Ovary (tissue), 10 donors: ENCODE measurements around the gene SLC9A3. TPM values are rescaled to one million over a fixed set of nuclear protein-coding genes. Genes with fewer than 3 reads are reported as not detected.

ENCODE experiments used
- DNase-seq, 5 donors: peaks; one replicate each; pipeline ENCODE4 v3.0.0-alpha.2; 2019 to 2020
- H3K27ac ChIP-seq, 2 donors: fragments of 200-600 bp; one replicate each; pipeline versions ENCODE4 v1.5.1 to v1.8.0; 2019 to 2022
- H3K27me3 ChIP-seq: fragments of 200-600 bp; one replicate; pipeline ENCODE4 v1.8.0; 2022
- H3K36me3 ChIP-seq: fragments of 200-600 bp; sonication (generic); one replicate; pipeline ENCODE4 v1.5.1; 2019
- H3K4me1 ChIP-seq: one replicate; pipeline ENCODE4 v1.8.1; 2013; ENCODE audit warnings: mild to moderate bottlenecking, moderate library complexity; ENCODE audit not compliant: insufficient read depth
- H3K4me3 ChIP-seq: fragments of 200-600 bp; sonication (generic); one replicate; pipeline ENCODE4 v1.5.1; 2017
- H3K9me3 ChIP-seq, 2 donors: fragments of 200-600 bp in 1 of 2; sonication (generic) in 1 of 2; one replicate each; pipeline versions ENCODE4 v1.5.1 to v1.8.1; 2013 to 2019; ENCODE audit warnings: mild to moderate bottlenecking in 1 of 2, moderate library complexity in 1 of 2
- CTCF ChIP-seq, 3 donors: fragments of 450-650 bp in 2 of 3; fragments of 200-600 bp in 1 of 3; IDR thresholded peaks; one replicate each; pipeline versions ENCODE4 v1.5.1 to v1.8.0; 2016 to 2022; ENCODE audit warnings: antibody characterized with exemption in 3 of 3, mild to moderate bottlenecking in 1 of 3
- EP300 ChIP-seq: sonication (generic); formaldehyde crosslinking; IDR thresholded peaks from one replicate; pipeline ENCODE4 v1.6.1; 2017; ENCODE audit warnings: antibody characterized with exemption
- POLR2A ChIP-seq: fragments of 450-650 bp; IDR thresholded peaks from one replicate; pipeline ENCODE4 v1.6.1; 2017; ENCODE audit warnings: antibody characterized with exemption, mild to moderate bottlenecking, moderate library complexity
- WGBS, 3 donors: extraction: QIAGEN DNeasy Blood & Tissue Kit in 1 of 3; methylation state at CpG; one replicate each; pipeline versions ENCODE4 v1.1.5 to v1.1.7; 2013 to 2017; 5-methylcytosine and 5-hydroxymethylcytosine counted together
- intact Hi-C, 4 donors: fragments of 100-400 bp; cut with DNase I; formaldehyde crosslinking; loops; one replicate each; pipeline versions ENCODE4 v1.11.0 to v1.15.1; 2022 to 2023
- long read RNA-seq, 3 donors: library from polyadenylated mRNA in 2 of 3; unstranded in 2 of 3; transcript quantifications; one replicate each; pipeline ENCODE4 v2.0.0 and lab custom pipeline, GENCODE V29; 2021 to 2026
- polyA plus RNA-seq, 2 donors: library from polyadenylated mRNA; stranded (reverse); fragments of 200-250 nt in 1 of 2; fragments of 350-450 nt in 1 of 2; fragmentation: Illumina TruSeq in 1 of 2; extraction: RNeasy Lipid Tissue Mini Kit (QIAGEN cat#74804) in 1 of 2; gene quantifications; one replicate each; pipeline ENCODE4 v1.2.3, GENCODE V29; 2013 to 2014
- total RNA-seq, 7 donors: library from RNA; depleted of rRNA in 2 of 7; stranded (reverse); fragments of >200 nt in 2 of 7; fragmentation: NEBNext Ultra II Directional in 3 of 7; extraction: Animal tissue kit (Norgen Biotek cat#: 25700) in 3 of 7; gene quantifications; one replicate each; pipeline versions ENCODE4 v1.1.0 to v1.2.4, GENCODE V29; 2016 to 2023
- donor health status: DM: no; HTN: no; CAD: no; lungs with moderate emphysema.
- donor health status: DM: no; HTN: no; CAD: no.
- donor health status: Bipolar disorder and iron deficiency.
- donor health status: DM: yes; HTN: yes; CAD: no.
- donor health status: DM: no; HTN: no; CAD: no.
- donor health status: DM: yes; HTN: yes; CAD: no.

The SLC9A3 gene
- total RNA-seq (1 to 10 TPM; 1.7 to 3.6 (median 2.3) TPM), polyA plus RNA-seq (1 to 10 TPM; 1.2 to 1.7 TPM)
- long read RNA-seq, donor 1: 0 reads
- long read RNA-seq, donor 2, partial matches to known transcripts: 9 of 9 reads
- long read RNA-seq, donor 2, other reads (novel, unspliced or antisense): 0 of 9 reads
- long read RNA-seq, donor 3, partial matches to known transcripts: 4 of 48 reads
- long read RNA-seq, donor 3, other reads (novel, unspliced or antisense): 42 of 48 reads

GRCh38 chr5:524234-524972 is at the start of gene SLC9A3:
SLC9A3 (minus strand) TSS chr5:524449.
- H3K4me3 ChIP-seq: no peak within 1 kb of the TSS
- H3K9me3 ChIP-seq: no peaks in the 10 kb centered on the region
- no peaks in the 10 kb centered on the region for H3K36me3 ChIP-seq
- TF ChIP-seq POLR2A (no peak), CTCF (IDR thresholded peaks at IDR 0.05) (no peak), EP300 (no peak)
- H3K4me1 ChIP-seq: peaks cover 8% of the 10 kb centered on the region
- WGBS, 3 donors: 2 to 5% (median 3%) methylated on average over 43 to 89 of the region's 89 CpGs
- H3K27ac ChIP-seq: no peak within 1 kb of the TSS
- intact Hi-C loops: no loop called here
- no peak for DNase-seq
- no peaks in the 10 kb centered on the region for H3K27me3 ChIP-seq

DNA sequence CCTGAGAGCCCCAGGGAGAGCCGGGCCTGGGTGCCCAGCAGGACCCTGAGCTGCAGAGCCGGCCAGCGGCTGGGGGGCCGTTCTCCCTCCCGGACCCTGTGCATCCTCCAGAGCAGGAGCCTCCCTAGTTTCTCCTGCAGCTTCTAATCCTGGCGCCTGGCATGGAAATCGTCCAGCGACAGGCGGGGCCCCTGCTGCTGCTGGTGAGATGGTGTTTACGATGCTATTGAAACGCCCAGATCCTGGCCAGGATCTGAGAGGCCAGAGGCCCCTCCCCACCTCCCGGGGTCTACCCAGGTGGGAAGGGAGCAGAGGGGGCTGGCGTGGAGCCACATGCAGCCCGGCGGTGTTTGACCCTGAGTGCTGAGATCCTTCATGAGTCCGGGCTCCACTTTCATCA is 49.7 kb upstream of the SLC9A3 start:
- 23 to 28% (median 26%) methylated on average over 16 of the region's 16 CpGs for WGBS, 3 donors
- Histone ChIP-seq H3K27me3 (no peaks in the 10 kb centered on the region), H3K36me3 (no peaks in the 10 kb centered on the region), H3K4me3 (no peak overlapping the region), H3K27ac (no peak overlapping the region), H3K4me1 (no peaks in the 10 kb centered on the region), H3K9me3 (peaks cover 0 to 4% of the 10 kb centered on the region in 2 donors)
- no peak for DNase-seq
- intact Hi-C loops: no loop called here
- TF ChIP-seq EP300 (no peak), POLR2A (no peak), CTCF (IDR thresholded peaks at IDR 0.05) (no peak)

- H3K4me1 ChIP-seq: no peaks in the 10 kb centered on the region
- no peak overlapping the region for H3K4me3 ChIP-seq
- no peak for DNase-seq
- intact Hi-C loops: no loop called here
- H3K9me3 ChIP-seq: peaks cover 0 to 4% of the 10 kb centered on the region in 2 donors
- H3K36me3 ChIP-seq: no peaks in the 10 kb centered on the region
- TF ChIP-seq POLR2A: no peak
- no peaks in the 10 kb centered on the region for H3K27me3 ChIP-seq
- no peak overlapping the region for H3K27ac ChIP-seq
- 90 to 93% (median 92%) methylated on average over 12 of the region's 12 CpGs for WGBS, 3 donors
Observed at GRCh38 chr5:573206-573605, 49.0 kb upstream of the SLC9A3 start.

DNA sequence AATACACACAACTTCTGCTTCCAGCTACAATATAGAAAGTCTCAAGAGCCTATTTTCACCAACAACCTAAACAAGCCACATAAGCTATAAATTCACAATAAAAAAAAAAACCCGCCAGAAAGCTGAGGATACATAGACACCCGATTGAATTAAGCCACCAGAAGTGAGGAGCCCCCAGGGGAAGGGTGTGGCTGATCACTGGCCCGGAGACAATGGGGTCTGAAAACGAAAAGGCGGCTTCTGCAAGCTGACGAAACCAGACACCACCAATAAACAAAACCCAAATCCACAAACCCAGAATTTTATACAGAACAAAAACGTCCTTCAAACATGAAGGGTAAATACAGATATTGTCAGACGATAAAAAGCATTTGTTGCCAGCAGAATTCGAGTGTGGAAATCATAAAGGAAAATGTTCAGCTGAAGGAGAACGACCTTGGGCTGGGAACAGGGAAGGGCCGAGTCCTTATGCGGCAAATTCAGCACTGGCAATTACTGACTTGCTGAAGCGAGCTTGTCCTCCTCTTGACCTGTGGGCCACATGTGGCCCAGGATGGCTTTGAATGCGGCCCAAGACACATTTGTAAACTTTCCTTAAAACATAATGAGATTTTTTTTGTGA is 48.3 kb upstream of the SLC9A3 start:
- Histone ChIP-seq H3K36me3 (no peaks in the 10 kb centered on the region), H3K27me3 (no peaks in the 10 kb centered on the region), H3K9me3 (peaks cover 0 to 4% of the 10 kb centered on the region in 2 donors), H3K4me3 (no peak overlapping the region), H3K4me1 (no peaks in the 10 kb centered on the region), H3K27ac (no peak overlapping the region)
- intact Hi-C loops: no loop called here
- TF ChIP-seq POLR2A: no peak
- no peak for DNase-seq
- WGBS, 3 donors: 40 to 45% (median 41%) methylated on average over 14 of the region's 14 CpGs

- TF ChIP-seq POLR2A (no peak), CTCF (IDR thresholded peaks at IDR 0.05) (no peak), EP300 (no peak)
- Histone ChIP-seq H3K4me1 (no peaks in the 10 kb centered on the region), H3K36me3 (no peaks in the 10 kb centered on the region), H3K27ac (no peak overlapping the region), H3K27me3 (no peaks in the 10 kb centered on the region), H3K9me3 (peaks cover 0 to 4% of the 10 kb centered on the region in 2 donors), H3K4me3 (no peak overlapping the region)
- intact Hi-C loops: no loop called here
- DNase-seq: no peak
- 89% methylated on average over 13 of the region's 13 CpGs for WGBS, 3 donors
Observed at GRCh38 chr5:571791-572190, 47.5 kb upstream of the SLC9A3 start.
